ENCODE measurements around the gene TUBGCP2.

Gene TUBGCP2

GRCh38 chr10:133260895-133261725 lies 47.6 kb downstream of the TUBGCP2 start:
- DNase-seq = no peak

- no peak for DNase-seq
These were observed 49.1 kb downstream of the TUBGCP2 start for GRCh38 chr10:133259602-133259989.

GRCh38 chr10:133258818-133259601 lies 49.7 kb downstream of the TUBGCP2 start:
- no peak for DNase-seq

- no peak for DNase-seq
These were observed 50.4 kb downstream of the TUBGCP2 start for GRCh38 chr10:133258066-133258817.

- DNase-seq = no peak
These were observed 51.1 kb downstream of the TUBGCP2 start for GRCh38 chr10:133257489-133258065.

- no peak for DNase-seq
These were observed 53.3 kb downstream of the TUBGCP2 start for GRCh38 chr10:133255323-133255722.

- no peak for DNase-seq
These were observed 54.1 kb downstream of the TUBGCP2 start for GRCh38 chr10:133254421-133255120.

- no peak for DNase-seq
These were observed 55.2 kb downstream of the TUBGCP2 start for GRCh38 chr10:133253361-133253955.

GRCh38 chr10:133252223-133252552 lies 56.5 kb downstream of the TUBGCP2 start:
- no peak for DNase-seq

- DNase-seq = no peak
These were observed 57.1 kb downstream of the TUBGCP2 start for GRCh38 chr10:133251388-133252222.

GRCh38 chr10:133249975-133250754 lies 58.5 kb downstream of the TUBGCP2 start:
- no peak for DNase-seq

- DNase-seq = no peak
These were observed 59.4 kb downstream of the TUBGCP2 start for GRCh38 chr10:133249094-133249780.

- no peak for DNase-seq
These were observed 60.3 kb downstream of the TUBGCP2 start for GRCh38 chr10:133248334-133248715.

- DNase-seq = no peak
These were observed 60.9 kb downstream of the TUBGCP2 start for GRCh38 chr10:133247681-133248333.

- no peak for DNase-seq
These were observed 62.4 kb downstream of the TUBGCP2 start for GRCh38 chr10:133246236-133246626.

- no peak for DNase-seq
These were observed 63.0 kb downstream of the TUBGCP2 start for GRCh38 chr10:133245439-133246235.

- no peak for DNase-seq
These were observed 65.1 kb downstream of the TUBGCP2 start for GRCh38 chr10:133243593-133243992.

Data from NCI-H2081 treated with DMSO at 0.1 percent for 48 hours (cell line).